Caki2 (cell line): ENCODE data around the gene FCRLB. TPM values are rescaled to one million over a fixed set of nuclear protein-coding genes. Genes with fewer than 3 reads are reported as not detected.
"Not testable (repeated sequence)": the region's sequence is repeated elsewhere in the genome, so short reads cannot be mapped to it uniquely, and the experiment has no call there.

ENCODE experiments used
- DNase-seq: peaks from one replicate; pipeline ENCODE4 v3.0.0-alpha.2; 2015; ENCODE audit warnings: low read depth
- in situ Hi-C: cut with HindIII; loops from 2 replicates; pipeline ENCODE4 v1.10.0; 2016; ENCODE audit warnings: low sequenced_read_pairs, low pct_unique_long_range_greater_than_20kb, mixed read lengths
- total RNA-seq: library from RNA; depleted of rRNA; stranded (reverse); fragments of >200 nt; shearing (Covaris generic); gene quantifications from 2 replicates; pipeline ENCODE4 v1.2.3, GENCODE V29; 2014; ENCODE audit warnings: low replicate concordance

FCRLB gene
- total RNA-seq, 1 experiment from 2014 or later: 5.3 TPM

DNA sequence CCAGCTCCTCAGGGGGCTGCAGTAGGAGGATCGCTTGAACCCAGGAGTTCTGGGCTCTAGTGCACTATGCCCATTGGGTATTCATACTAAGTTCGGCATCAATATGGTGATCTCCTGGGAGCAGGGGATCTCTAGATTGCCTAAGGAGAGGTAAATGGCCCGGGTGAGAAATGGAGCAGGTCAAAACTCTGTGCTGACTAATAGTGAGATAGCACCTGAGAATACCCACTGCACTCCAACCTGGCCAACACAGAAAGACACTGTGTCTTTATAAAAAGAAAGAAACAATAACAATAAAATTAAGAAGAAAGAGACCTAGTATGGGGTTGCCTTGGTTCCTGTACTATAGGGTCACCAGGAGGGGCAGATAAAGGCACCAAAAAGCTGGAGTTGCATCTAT is 14.5 kb downstream of the FCRLB start:
- no peak for DNase-seq
- in situ Hi-C loops: no loop called here

DNA sequence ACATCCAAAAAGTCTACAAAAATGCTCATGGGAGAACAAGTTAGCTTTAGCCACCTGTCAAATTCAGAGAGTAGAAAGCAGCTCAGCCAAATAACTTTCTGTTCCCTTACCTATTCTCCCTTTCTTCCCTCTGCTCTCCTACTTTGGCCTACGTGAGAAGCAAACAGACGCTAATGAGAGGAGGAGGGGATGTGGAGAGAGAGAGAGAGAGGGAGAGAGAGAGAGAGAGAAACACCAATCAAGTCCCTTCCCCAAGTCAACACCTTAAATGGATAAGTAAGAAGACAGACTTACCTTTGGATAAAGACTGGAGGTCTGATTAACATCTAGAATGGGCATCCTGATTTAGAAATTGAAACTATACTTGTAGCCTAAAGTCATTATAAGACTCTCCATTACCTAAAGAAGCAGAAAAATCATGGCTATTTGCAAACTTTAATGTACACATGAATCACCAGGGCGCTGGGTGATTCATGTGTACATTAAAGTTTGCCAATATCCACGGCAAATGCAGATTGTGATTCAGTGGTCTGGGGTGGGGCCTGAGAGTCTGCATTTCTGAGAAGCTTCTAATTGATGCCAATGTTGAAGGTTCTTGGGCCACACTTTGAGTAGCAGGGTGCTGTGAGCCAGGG is 15.1 kb downstream of the FCRLB start:
- in situ Hi-C loops: no loop called here
- no peak for DNase-seq

DNA sequence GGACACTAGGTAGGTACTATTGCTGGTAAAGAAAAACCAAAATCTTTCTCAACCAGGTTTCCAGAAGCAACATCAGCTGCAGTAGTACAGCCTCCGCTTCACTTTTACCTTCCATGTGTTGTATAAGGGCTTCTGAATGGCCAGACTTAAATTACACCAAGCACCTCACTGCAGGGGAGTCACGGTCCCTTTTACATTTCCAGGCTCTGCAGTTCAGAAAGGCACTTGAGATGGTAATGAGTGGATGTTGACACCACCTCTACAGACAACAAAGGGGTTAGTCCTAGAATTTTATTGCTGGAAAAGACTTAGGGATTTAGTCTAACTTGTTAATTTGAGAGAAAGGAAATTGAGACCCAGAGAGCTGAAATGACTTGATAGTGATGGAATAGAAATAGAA is 16.3 kb downstream of the FCRLB start:
- no peak for DNase-seq
- in situ Hi-C loops: no loop called here

DNA sequence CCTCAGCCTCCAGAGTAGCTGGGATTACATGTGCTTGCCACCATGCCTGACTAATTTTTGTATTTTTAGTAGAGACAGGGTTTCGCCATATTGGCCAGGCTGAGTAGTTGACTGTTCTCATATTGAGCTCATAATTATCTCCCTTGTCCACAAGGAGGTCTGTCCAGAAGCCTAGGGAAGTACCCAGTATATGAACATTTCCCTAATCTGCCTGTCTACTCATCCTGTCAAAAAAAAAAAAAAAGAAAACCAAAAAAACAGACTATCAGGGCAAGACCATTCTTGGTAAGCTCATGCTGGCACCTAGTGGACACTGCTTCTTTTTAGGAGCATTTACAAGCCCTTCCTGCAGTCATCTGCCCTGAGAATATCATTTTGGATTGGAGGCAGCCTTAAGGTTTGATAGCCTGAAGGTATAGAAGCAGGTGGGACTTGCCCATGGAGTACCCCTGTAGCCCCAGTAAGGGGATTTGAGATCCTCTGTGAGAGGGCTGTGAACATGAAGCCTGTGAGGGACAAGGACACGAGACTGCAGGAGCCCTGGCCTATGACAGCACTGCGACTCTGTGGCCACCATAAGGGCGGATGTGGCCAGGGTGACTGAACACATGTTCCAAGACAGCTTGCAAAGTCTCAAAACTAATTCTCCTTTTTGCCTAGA is 17.4 kb downstream of the FCRLB start:
- in situ Hi-C loops: no loop called here

DNA sequence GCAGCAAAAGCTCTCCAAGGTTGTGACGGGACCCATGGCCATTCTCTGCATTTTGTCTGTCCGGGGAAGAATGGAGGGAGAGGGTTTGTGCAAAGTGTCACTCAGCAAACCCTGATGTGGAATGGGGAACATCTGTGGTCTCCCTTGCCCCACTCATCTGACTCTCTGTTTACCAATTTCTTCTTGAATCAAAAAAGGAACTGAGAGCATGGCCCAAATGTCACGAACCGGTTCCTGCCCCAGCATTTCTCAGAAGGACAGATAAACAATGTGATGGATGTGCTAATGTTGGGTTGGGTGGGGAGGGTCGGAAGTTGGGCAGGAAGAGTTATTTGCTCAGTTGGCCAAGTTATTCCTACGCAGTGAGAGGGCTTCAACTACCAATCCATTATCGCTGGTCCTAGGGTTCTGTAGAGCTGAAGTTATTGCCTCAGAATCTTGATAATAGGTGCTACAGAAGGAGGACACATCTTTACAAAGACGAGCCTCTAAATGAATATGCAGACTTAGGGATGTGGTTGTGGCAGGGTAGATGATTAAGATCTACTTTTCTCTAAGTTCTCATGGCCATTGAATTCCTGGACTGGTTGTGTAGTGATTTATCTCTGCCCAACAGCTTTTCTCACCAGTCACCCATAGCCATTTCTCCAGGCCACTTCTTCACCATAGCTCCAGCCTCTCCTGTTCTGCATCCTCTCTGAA is 18.7 kb downstream of the FCRLB start:
- in situ Hi-C loops: no loop called here
- no peak for DNase-seq

More for the DNA sequence above, 17.4 kb downstream of the FCRLB start:
- DNase-seq: peak; percentile 60

DNA sequence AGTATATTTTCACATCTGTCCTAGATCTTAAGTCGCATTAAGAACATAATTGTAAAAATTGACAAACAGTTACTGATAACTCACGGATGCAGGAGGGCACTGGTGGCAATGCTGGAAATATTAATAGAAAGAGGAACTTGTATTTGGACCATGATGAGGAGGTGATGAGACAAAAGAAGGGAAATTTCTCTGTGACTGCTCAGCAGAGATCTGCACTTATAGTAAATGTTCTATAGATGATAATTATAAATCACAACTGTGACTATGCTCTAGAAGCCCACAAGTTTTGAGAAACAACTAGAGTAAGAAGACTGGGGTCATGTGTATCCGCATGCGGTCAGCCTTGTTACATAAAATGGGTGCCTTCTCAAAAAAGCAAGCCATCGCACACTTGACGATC is 19.6 kb downstream of the FCRLB start:
- no peak for DNase-seq
- in situ Hi-C loops: no loop called here

DNA sequence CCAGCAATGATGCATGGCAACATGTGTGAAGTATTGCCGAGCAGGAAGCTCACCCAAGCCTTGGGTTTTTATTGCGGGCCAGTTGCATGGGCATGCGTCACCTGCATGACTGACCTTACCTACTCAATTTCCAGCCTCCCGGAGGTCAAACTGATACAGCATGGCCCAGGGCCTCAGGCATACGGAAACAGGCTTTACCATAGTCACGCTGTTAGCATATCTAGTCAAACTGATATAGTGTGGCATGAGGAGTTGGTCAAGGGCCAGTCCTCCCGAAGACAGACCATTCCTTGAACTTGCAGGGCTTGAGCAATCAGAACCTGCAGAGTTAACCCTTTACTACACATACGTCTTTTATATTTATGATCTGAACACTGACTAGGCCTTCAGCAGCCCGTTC is 21.9 kb downstream of the FCRLB start:
- in situ Hi-C loops: no loop called here
- no peak for DNase-seq

DNA sequence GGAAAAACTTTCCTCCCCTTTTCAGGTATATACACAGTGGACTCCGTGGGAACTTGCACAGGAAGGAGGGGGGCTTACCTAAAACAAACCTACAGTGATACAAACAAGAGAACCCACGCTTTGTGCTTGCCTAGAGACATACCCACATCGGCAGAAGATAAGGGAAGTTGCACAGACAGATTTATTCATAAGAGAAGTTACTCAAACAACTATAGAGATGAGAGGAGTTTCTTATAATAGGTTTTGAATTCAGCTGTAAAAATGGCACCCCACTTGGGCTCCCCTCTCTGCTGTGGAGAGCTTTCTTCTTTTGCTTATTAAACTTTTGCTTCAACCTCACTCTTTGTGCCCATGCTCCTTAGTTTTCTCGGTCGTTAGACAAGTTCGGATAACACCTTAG is 26.5 kb downstream of the FCRLB start:
- DNase-seq: no peak
- in situ Hi-C loops: no loop called here

DNA sequence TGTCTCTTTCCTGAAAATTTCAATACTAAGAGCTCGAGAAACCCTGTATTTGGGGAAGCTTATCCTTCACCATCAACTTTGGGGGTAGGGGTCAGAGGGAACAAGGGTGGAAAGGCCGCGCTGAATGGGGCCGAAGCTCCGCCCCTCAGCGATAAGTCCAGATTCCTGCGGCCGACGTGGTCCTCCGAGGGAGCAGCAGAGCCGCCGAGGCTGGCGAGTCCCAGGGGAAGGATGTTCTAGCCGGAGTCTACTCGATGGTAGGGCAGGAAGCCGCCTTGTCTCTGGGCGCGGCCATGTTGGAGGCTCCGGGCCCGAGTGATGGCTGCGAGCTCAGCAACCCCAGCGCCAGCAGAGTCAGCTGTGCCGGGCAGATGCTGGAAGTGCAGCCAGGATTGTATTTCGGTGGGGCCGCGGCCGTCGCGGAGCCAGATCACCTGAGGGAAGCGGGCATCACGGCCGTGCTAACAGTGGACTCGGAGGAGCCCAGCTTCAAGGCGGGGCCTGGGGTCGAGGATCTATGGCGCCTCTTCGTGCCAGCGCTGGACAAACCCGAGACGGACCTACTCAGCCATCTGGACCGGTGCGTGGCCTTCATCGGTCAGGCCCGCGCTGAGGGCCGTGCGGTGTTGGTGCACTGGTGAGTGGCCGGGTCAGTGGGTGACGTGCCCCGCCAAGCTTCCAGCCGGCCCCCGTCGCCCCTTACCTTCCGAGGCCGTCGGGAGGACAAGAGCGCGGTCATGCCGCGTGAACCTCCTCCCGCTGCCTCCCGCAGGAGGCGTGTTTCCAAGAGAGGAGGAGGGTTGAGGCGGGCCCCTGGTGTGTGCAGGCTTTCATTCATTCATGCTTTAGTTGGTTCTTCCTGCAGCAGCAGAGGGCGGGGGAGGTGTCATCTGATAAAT is 28.4 kb downstream of the FCRLB start, which contains the start of gene DUSP12:
TSS of gene DUSP12 (plus strand) at position 278 of the 899 bp plus-strand sequence. CDS start at position 294, 16 bp downstream.
- peak; percentile 90 for DNase-seq
- in situ Hi-C loops: no loop called here

DNA sequence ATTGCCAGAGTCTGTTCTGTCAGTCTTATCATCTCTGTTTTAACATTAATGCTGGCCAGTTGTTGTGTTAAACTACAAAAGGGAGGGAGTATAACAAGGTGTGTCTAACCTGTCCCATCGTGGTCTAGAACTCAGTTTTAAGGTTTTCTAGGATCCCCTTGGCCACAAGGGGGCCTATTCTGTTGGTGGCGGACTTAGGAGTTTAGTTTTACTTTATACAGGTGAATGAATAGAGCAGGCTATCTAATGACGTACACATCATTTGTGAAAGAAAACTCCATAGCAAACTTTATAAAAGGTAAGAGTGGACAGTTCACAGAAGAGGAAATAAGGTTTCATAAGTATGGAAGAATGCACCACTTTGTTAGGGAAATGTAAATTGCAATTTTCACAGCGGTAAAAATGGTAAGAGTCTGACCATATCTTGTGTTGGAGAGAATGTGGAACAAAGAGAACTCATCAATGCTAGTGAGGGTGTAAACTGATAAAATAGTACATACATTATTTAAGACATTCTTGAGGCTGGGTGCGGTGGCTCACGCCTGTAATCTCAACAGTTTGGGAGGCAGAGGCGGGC is 42.3 kb downstream of the FCRLB start:
- DNase-seq: no peak
- in situ Hi-C loops: no loop called here

DNA sequence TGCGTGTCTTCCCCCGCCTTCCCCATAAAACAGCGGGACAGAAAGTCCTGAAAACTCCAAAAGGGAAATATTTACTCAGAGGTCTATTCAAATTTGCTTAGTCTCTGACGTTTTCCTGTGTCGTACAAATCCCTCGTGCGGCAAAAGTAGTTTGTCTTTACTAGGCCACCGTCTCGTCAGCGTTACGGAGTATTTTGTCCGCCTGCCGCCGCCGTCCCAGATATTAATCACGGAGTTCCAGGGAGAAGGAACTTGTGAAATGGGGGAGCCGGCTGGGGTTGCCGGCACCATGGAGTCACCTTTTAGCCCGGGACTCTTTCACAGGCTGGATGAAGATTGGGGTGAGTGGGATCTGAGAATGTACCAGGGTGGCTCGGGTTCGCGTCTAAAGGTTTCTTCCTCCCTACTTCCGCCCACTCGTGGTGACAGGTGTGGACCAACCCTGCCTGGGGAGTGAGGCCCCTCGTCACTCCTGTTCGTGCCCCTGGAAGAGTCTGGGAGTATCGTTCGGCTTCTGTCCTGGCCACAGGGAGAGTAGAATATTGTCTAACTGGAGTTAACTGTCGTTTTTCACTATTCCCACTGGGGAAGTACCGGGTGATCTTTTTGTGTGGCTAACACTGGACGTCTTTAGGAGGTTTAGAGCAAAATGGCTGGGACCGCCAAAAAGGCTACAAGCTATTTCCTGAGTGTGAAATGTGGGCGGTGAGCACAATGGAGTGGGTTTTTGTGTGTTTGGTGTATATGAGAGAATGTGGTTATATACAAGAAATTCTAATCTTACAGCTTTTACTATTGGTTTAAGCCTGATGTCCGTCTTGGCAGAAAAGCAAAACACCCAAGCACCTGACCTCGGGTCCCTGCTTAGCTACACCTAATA is 45.0 kb downstream of the FCRLB start, which contains the start of gene ATF6:
TSS of gene ATF6 (plus strand) at position 219 of the 880 bp plus-strand sequence. CDS start at position 260, 41 bp downstream.
- in situ Hi-C loops: no loop called here
- peak; percentile 84 for DNase-seq

DNA sequence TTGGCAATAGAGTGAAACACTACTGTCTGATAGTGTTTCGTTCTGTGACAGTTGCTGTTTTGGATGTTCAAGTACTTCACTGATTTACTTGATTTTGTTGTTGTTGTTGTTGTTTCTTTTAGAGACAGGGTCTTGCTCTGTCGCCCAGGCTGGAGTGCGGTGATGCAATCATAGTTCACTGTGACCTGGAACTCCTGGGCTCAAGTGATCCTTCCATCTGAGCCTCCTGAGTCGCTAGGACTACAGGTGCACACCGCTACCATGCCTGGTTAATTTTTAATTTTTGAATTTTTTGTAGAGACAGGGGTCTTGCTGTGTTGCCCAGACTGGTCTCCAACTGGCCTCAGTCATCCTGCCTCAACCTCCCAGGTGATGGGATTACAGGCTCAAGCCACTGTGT is 47.1 kb downstream of the FCRLB start:
- no peak for DNase-seq
- in situ Hi-C loops: no loop called here

DNA sequence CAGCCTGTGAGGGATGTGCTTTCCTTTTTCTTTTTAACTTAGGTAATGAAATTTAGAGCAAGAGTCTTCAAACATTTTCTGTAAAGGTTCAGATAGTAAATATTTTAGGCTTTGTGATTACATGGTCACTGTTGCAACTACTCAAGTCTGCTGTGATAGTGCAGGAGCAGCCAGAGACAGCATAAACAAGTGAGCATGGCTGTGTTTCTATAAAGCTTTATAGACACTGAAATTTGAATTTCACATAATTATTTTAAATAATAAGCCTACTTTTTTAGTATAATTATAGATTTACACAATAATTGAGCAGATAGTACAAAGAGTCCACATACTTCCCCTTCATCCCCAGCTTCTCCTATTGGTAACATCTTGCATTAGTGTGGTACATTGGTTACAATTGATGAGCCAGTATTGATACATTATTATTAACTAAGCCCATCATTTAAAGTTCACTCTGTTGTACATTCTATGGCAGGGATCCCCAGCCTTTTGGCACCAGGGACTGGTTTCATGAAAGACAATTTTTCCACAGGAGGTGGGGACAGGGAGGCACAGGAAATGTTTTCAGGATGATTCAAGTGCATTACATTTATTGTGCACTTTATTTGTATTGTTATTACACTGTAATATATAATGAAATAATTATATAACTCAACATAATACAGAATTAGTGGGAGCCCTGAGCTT is 47.8 kb downstream of the FCRLB start:
- no peak for DNase-seq
- in situ Hi-C loops: no loop called here

DNA sequence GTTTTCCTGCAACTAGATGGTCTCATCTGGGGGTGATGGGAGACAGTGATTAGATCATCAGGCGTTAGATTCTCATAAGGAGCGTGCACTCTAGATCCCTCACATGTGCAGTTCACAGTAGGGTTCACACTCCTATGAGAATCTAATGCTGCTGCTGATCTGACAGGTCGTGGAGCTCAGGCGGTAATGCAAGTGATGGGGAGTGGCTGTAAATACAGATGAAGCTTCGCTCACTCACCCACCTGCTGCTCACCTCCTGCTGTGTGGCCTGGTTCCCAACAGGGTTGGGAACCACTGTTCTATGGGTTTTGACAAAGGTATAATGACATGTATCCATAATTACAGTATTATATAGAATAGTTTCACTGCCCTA is 48.3 kb downstream of the FCRLB start:
- in situ Hi-C loops, DNase-seq: not testable (repeated sequence)

DNA sequence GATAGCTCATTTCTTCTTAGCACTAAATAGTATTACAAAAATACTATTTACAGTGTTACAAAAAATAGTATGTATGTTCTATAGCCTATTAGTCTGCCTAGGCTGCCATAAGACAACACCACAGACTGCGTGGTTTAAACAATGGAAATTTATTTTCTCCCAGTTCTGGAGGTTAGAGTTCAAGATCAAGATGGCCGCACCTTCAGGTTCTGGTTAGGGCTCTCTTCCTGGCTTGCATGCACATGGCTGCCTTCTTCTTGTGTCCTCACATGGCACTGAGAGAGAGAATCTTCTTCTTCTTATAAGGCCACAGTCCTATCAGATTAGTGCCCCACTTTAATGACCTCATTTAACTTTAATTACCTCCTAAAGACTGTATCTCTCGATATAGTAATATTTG is 48.9 kb downstream of the FCRLB start:
- in situ Hi-C loops: no loop called here
- DNase-seq: no peak

DNA sequence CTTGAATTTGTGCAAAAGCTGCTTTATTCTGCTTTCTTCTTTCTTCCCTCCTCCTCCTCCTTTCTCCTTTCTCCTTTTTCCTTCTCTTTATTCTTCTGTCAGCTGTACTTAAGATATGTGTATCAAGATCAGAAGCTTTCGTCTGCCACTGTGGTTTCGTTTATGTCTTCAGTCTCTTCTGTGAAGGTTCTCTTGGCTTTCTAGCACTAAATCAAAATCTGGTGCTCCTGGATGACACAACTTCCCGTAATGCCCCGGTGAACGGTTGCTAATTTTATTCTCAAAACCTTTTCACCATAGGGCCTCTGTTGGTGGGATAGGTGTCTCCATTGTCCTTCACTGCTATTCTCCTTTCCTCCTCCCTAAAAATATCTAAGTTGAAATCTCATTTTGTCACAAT is 49.8 kb downstream of the FCRLB start:
- DNase-seq: no peak
- in situ Hi-C loops: no loop called here

DNA sequence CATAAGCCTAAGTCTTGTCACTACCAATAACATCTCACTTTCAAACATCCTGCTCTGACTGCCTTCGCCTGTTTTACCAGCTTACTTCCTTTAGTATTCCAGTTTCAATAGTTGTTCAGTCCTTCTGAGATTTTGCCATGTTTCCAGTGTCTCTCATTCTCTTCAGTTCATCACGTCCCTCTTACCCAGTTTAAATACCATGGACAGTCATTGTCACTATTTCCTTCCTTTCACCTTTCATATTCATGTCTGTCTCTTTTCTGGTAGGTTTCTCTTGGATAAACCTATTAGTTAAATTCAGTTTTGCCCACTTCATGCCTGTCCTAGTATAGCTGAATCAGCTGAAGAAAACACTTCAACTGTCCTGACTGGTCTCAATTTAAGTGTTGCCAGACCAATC is 50.6 kb downstream of the FCRLB start:
- DNase-seq: no peak
- in situ Hi-C loops: no loop called here
